Stimulated activated naive CD8-positive, alpha-beta T cell treated with anti-CD3 and anti-CD28 coated beads, Interleukin-15, amount 100 ng/mL, for 72 hours (primary cell): ENCODE results near the gene MUS81.
"Not testable (repeated sequence)": the region's sequence is repeated elsewhere in the genome, so short reads cannot be mapped to it uniquely, and the experiment has no call there.

Experiments
- ATAC-seq: fragments of 150-1000 bp; cut with Tn5 transposase; 2 replicates; pipeline ENCODE4 v1.10.0; 2021; ENCODE audit warnings: mild to moderate bottlenecking, moderate library complexity
- DNase-seq, 2 donors: peaks; one replicate each; pipeline ENCODE4 v3.0.0; 2021 to 2022
- H3K27ac Mint-ChIP-seq, 2 donors: one replicate each; pipeline ENCODE4 v1.8.0; 2022; ENCODE audit warnings: mild to moderate bottlenecking in 2 of 2, mixed read lengths in 2 of 2, moderate library complexity in 2 of 2
- H3K27me3 Mint-ChIP-seq: one replicate; pipeline ENCODE4 v1.8.0; 2022; ENCODE audit warnings: mixed read lengths
- H3K4me1 Mint-ChIP-seq: one replicate; pipeline ENCODE4 v1.8.0; 2022; ENCODE audit warnings: mild to moderate bottlenecking, mixed read lengths
- H3K4me3 Mint-ChIP-seq, 2 donors: one replicate each; pipeline ENCODE4 v1.8.0; 2022; ENCODE audit warnings: mild to moderate bottlenecking in 2 of 2, mixed read lengths in 2 of 2, moderate library complexity in 1 of 2
- H3K9me3 Mint-ChIP-seq, 2 donors: one replicate each; pipeline ENCODE4 v1.8.0; 2022; ENCODE audit warnings: mixed read lengths in 2 of 2

MUS81 gene, protein sequence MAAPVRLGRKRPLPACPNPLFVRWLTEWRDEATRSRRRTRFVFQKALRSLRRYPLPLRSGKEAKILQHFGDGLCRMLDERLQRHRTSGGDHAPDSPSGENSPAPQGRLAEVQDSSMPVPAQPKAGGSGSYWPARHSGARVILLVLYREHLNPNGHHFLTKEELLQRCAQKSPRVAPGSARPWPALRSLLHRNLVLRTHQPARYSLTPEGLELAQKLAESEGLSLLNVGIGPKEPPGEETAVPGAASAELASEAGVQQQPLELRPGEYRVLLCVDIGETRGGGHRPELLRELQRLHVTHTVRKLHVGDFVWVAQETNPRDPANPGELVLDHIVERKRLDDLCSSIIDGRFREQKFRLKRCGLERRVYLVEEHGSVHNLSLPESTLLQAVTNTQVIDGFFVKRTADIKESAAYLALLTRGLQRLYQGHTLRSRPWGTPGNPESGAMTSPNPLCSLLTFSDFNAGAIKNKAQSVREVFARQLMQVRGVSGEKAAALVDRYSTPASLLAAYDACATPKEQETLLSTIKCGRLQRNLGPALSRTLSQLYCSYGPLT

DNA sequence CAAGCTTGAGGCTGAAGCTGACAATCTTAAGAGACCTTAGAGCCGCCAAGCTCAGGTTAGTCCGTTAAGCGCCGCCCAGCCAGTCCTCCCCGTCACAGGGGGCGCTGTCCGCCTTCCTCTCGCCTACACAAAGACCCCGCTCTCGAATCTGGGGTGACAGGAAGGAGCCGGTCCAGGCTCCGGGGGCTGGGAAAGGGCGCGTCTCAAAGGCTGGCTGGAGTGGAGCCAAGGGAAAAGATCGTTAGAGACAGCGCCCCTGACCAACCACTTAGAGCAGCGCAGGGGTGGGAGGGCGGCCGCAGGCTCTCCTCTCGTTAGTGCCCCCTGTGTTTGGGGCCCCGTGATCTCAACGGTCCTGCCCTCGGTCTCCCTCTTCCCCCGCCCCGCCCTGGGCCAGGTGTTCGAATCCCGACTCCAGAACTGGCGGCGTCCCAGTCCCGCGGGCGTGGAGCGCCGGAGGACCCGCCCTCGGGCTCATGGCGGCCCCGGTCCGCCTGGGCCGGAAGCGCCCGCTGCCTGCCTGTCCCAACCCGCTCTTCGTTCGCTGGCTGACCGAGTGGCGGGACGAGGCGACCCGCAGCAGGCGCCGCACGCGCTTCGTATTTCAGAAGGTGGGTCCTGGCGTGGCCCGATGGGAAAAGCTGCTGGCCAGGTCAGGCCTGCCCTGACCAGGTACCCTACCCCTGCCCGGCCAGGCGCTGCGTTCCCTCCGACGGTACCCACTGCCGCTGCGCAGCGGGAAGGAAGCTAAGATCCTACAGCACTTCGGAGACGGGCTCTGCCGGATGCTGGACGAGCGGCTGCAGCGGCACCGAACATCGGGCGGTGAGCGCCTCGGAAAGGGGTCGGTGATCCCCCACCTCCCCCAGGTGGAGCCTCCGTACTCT lies at the start of gene MUS81:
Gene MUS81, plus strand, starts transcription at position 156 of the 887 bp plus-strand sequence. Its CDS starts 321 bp downstream, at position 477.
- H3K27ac Mint-ChIP-seq, result peak within 1 kb of the TSS; percentile 98 to 99
- ATAC-seq (peak; percentile 61), DNase-seq (peak; percentile 97 to 98)
- peaks cover 60% of the 10 kb centered on the region for H3K4me1 Mint-ChIP-seq
- H3K4me3 Mint-ChIP-seq, result peak within 1 kb of the TSS; percentile 92 to 94
- no peaks in the 10 kb centered on the region for H3K9me3 Mint-ChIP-seq
- H3K27me3 Mint-ChIP-seq, result no peaks in the 10 kb centered on the region

DNA sequence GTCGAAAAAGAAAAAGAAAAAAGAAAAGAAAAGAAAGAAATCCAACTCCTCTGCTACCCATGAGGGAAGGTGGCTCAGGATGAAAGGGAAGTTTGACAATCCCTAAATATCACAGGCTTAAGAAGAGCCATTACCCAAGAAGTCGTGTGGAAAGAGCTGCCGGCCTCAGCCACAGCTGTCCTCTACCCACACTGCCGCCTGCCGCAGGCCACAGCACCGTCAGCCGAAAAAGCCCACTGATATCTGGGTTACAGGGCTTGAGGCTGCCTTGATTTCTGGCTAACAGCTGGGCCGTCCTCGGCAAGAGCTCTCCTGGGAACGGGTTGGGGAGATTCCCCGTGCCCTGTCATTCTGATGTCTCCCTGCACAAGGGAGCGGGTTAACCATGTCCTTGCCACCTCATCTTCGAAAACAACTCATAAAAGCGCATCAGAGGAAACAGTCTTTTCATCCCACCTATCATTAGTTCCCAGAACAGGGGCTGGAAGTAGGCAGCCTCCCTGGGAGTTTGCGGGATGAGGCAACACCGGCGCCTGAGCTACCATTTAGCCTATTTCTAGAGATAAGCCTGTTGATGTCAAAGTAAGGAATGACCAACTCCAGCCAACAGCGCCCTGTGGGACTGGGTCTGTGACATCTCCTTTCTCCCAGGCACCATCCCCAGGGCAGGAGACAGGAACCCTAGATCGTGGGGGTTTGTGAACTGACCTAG lies 48.3 kb upstream of the MUS81 start:
- Mint-ChIP-seq H3K4me1 (peaks cover 7% of the 10 kb centered on the region), H3K27ac (no peak overlapping the region), H3K27me3 (peaks cover 14% of the 10 kb centered on the region), H3K4me3 (no peak overlapping the region), H3K9me3 (no peaks in the 10 kb centered on the region)
- no peak for ATAC-seq
- DNase-seq, result no peak

DNA sequence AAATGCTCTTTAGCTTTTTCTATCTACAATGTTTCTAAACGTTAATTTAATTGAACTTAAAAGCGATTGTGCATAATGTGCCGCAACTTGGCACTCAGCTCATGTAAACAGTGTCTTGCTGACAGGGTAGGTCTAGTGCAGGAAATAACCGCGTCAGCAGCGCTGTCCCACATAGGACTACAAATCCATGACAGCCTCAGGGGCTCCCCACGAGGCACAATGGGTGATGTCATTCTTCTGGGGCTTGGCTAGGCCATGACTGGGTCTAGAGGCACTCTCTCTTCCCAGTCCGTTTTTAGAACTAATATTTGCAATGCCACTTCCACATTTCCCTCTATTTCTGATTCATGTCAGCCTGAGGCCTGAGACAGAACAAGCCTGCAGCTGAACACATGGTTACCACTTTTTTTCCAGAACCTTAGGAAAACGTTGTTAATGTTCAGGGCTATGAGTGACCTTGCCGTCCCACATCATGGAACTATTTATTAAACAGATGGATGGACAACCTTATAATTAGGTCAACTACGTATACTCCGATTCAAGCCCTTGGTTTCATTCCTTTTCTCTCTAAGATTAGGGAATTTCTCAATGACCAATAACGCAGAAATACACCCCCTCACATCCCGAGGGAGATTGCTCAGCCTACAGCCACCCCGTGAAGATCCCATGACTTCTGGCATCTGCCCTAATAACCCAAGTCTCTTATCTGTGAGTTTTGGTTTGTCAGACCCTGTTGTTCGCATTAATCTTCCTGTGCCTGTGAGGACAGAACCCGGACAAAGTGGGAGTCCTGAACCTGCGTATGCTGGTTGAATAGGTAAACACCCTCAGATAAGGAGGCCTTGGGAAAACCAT lies 45.9 kb upstream of the MUS81 start:
- H3K4me1 Mint-ChIP-seq, result peaks cover 21% of the 10 kb centered on the region
- DNase-seq (no peak), ATAC-seq (no peak)
- no peaks in the 10 kb centered on the region for H3K9me3 Mint-ChIP-seq
- H3K27me3 Mint-ChIP-seq, result no peaks in the 10 kb centered on the region
- no peak overlapping the region for H3K27ac Mint-ChIP-seq
- no peak overlapping the region for H3K4me3 Mint-ChIP-seq

DNA sequence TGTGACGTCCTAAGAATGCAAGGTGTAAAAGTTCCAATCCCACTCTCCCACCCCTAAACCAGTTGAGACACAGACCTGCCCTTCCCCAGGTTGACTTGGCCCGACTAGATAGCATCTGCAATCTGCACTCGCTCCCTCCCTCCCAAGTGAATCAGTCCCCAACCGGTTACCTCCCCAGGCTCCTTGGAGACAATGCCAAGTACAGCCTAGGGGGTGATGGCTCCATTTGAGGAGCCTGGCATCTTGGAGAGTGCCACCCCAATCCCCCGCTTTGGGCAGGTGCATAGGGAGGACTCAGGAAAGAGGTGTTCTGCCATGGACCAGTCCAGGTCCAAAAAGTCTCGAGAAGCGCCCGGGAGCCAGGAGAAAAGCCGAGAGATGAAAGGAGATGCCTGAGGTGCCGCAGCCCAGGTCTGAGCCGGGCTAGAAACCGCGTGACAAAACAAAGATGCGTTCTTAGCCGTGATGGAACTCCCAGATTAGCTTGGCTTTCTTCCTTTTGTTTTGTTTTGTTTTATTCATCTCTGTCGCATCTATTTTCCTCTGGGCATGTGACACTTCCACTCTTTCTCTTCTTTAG lies 45.2 kb upstream of the MUS81 start:
- Mint-ChIP-seq H3K9me3 (no peaks in the 10 kb centered on the region), H3K4me1 (peaks cover 21% of the 10 kb centered on the region), H3K27me3 (no peaks in the 10 kb centered on the region), H3K27ac (no peak overlapping the region), H3K4me3 (no peak overlapping the region)
- no peak for DNase-seq
- ATAC-seq, result no peak

DNA sequence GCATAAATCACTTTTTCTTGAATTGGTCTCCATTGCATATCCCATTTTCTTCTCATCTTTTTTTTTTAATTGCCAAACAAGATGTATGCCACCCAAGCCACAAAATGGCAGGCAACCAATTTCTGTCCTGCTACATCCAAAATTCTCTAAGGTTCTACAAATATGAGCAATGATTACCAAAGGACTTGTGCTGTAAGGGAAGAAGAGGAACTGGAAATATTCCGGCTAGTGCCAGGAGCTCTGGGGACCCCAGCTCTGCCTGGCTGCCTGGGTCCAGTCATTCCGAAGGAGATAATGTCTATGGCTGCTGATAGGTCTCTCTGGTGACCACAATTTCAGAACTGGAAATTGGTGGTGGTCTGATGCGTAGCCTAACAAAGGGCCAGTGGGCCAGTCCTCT lies 43.5 kb upstream of the MUS81 start:
- Mint-ChIP-seq H3K27me3 (no peaks in the 10 kb centered on the region), H3K27ac (no peak overlapping the region), H3K4me3 (no peak overlapping the region), H3K4me1 (peaks cover 21% of the 10 kb centered on the region), H3K9me3 (no peaks in the 10 kb centered on the region)
- no peak for ATAC-seq
- DNase-seq, result no peak

DNA sequence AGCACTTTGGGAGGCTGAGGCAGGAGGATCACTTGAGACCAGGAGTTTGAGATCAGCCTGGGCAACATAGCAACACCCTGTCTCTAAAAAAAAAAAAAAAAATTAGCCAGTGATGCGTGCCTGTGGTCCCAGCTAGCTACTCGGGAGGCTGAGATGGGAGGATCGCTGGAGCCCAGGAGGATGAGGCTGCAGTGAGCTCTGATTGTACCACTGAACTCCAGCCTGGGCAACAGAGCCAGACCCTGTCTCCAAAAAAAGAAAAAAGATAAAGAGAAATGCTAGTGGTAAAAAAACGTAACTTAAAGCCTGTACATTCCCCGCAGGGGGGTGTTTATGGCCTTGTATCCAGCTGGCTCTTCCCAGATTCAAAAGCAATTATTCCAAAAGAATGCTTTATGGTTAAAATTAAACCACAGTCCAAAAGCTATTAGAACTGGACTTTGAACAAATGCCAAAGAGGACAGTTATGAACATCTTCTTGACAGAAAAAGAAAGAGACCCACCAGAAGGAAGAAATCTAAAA lies 42.9 kb upstream of the MUS81 start:
- ATAC-seq (no peak), DNase-seq (no peak)
- Mint-ChIP-seq H3K9me3 (no peaks in the 10 kb centered on the region), H3K4me3 (peak overlapping the region; percentile 81 to 86), H3K27ac (no peak overlapping the region), H3K27me3 (no peaks in the 10 kb centered on the region), H3K4me1 (peaks cover 21% of the 10 kb centered on the region)

DNA sequence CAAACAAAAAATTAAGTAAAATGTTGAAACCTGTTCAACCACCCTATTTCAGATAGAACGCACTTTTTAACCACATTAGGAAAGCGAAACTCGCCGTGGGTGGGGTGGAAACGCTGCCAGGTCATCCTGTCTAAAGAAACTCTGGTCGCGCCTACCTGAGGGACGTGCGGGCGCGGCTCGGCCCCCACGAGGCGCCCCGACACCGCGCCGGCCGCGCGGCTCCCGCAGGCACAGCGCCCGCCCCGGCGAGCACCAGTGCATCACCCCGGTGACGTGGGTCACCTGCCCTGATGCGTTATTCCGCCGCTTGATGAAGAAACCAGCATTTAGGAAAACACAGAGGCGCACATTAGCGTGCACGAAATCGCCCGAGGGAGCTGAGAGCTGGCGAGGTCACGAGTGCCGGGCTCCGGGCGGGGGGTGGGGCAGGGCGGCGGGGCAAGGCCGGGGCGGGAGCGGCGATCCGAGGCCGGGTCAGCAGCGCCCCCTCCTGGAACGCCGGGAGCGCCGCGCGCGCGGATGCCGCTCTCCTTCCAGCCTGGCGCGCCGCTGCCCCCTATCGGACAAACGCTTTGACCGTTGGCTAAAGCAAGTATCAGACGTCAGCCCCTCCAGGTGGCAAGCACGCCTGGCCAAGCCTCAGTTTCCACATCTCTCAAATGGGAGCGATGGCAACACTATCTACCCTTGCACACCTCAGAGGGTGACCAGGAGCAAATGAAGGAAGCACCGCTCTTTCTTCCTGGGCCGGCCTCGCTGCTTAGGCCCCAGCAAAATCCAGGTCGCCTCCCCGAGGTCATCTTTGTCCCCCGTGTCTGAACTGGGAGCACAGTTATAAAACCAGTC lies 42.2 kb upstream of the MUS81 start:
- Mint-ChIP-seq H3K4me1 (peaks cover 21% of the 10 kb centered on the region), H3K9me3 (no peaks in the 10 kb centered on the region), H3K27me3 (no peaks in the 10 kb centered on the region), H3K4me3 (peak overlapping the region; percentile 81 to 86), H3K27ac (no peak overlapping the region)
- peak; percentile 90 for ATAC-seq
- DNase-seq, result peak; percentile 91 to 95

DNA sequence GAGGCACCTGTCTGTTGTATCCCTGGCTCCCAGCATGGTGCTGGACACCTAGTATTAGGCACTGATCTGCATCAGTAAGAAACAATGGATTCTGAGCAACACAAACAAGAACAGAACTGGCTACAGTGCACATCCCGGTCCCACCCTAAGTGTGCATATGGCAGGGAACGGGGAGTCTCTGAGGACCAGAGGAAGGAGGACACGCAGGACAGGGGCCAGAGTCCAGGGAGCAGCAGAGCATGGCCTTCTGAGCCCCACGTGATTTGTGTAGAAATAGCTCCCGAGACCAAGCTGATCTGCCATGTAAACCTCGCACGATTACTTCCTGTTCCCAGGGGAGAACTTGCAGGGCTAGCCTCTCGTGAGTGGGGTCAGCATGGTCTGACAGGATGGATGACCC lies 39.1 kb upstream of the MUS81 start:
- Mint-ChIP-seq H3K9me3 (no peaks in the 10 kb centered on the region), H3K27me3 (no peaks in the 10 kb centered on the region), H3K4me3 (no peak overlapping the region), H3K27ac (peak overlapping the region in 1 of 2 donors; percentile 24), H3K4me1 (peaks cover 21% of the 10 kb centered on the region)
- ATAC-seq (no peak), DNase-seq (no peak)

DNA sequence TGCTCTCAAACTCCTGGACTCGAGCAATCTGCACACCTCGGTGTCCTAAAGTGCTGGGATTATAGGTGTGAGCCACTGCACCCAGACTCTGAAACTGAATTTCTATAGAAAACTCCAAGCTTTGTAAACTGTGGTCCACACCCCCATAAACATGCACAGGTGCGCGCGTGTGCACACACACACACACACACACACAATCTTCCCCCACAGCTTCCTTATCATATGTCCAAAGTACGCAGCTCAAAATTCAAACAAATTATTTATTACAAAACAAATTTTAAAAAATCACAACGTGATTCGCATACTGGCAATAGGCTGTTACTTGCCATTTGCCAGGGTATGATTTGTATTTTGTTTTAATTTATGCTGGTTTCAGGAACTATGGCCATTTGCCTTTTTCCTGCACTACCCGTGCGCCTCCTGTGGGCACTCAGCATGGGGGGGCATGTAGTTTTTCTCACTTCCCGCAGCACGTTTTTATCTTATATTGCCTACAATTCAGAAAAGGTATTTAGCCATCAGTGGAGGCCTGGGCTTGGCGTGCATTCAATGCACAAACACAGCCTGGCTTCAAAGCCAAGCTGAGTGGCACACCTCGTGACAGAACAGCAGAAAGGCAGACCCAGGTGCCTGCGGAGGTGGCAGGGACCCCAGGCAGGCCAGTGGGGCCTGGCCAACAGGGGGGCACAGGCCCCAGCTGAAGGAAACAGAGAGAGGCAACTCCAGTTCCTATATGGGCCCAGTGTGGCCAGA lies 37.3 kb upstream of the MUS81 start:
- Mint-ChIP-seq H3K27ac (no peak overlapping the region), H3K4me3 (no peak overlapping the region), H3K9me3 (no peaks in the 10 kb centered on the region), H3K27me3 (no peaks in the 10 kb centered on the region), H3K4me1 (peaks cover 14% of the 10 kb centered on the region)
- DNase-seq (no peak), ATAC-seq (no peak)

DNA sequence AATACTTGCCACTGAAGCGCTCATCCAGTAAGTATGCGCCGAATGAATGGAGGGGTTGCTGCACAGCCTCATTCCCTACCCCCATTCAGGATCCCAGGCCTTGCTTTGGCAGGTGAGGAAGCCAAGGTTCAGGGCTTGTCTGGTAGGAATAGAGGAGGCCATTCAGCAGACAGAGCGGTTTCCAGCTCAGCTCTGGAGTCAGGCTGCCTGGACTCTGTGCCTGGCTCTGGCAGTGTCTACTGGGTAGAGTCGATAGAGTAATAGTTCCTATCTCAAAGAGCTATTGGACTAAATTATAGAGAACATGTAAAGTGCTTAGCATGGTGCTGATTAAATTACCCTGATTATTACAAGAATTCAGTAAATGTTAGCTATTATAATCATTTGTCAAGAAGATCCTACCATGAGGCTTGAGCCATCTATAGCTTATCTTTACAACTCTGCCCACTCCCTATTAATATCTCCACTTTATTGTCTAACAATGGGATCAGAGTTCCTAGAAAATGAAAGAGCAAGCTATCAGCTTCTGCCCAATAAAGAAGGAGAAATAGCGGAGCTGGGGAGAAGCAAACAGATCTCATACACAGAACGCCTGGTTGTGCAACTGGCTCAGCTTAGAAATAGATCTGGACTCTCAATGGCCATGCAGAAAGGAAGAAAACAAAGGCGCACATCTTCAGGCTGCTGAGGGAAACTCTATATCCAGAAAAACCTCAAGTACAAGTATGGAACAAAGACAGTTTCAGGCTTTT lies 33.1 kb upstream of the MUS81 start:
- Mint-ChIP-seq H3K4me3 (no peak overlapping the region), H3K4me1 (peaks cover 26% of the 10 kb centered on the region), H3K27me3 (peaks cover 6% of the 10 kb centered on the region), H3K9me3 (no peaks in the 10 kb centered on the region), H3K27ac (no peak overlapping the region)
- ATAC-seq (no peak), DNase-seq (no peak)

DNA sequence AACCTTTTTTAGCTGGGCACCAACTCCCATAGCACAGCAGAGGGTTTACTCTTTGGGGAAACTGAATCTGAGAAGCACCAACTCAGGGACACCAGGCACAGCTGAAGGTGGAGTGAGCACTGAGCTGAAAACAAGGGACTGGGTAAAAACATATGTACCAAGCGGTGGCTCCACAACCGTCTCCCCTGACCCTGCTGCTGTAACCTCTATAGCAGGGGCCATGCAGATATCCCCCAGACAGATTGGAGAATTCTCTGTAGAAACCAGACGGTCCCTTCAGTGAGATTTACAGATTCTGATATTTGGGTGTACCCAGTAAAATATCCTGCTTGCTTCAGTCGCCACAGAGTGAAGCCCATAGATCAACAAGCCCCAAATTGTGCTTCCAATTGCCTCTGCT lies 30.8 kb upstream of the MUS81 start:
- Mint-ChIP-seq H3K4me3 (no peak overlapping the region), H3K27ac (no peak overlapping the region), H3K4me1 (peaks cover 37% of the 10 kb centered on the region), H3K9me3 (peaks cover 0 to 5% of the 10 kb centered on the region in 2 donors), H3K27me3 (peaks cover 12% of the 10 kb centered on the region)
- DNase-seq (no peak), ATAC-seq (no peak)

DNA sequence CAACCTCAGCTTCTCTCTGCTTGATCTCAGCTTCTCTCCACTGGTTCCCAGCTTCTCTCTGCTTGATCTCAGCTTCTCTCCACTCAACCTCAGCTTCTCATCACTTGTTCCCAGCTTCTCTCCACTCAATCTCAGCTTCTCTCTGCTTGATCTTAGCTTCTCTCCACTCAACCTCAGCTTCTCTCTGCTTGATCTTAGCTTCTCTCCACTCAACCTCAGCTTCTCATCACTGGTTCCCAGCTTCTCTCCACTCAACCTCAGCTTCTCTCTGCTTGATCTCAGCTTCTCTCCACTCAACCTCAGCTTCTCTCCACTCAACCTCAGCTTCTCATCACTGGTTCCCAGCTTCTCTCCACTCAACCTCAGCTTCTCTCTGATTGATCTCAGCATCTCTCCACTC lies 28.0 kb upstream of the MUS81 start:
- Mint-ChIP-seq H3K27me3 (peaks cover 12% of the 10 kb centered on the region), H3K4me1 (peaks cover 35% of the 10 kb centered on the region)
- not testable (repeated sequence) for ATAC-seq, H3K9me3 Mint-ChIP-seq, H3K4me3 Mint-ChIP-seq, H3K27ac Mint-ChIP-seq, DNase-seq
